T-cell (primary cell): ENCODE measurements around the gene FAM151A. TPM values are rescaled to one million over a fixed set of nuclear protein-coding genes. Genes with fewer than 3 reads are reported as not detected.

Experiments used
- ATAC-seq, 4 experiments: fragments of 200-7000 bp in 3 of 4; fragments of 150-1000 bp in 1 of 4; cut with Tn5 transposase; replicated peaks in 1 of 4; 1 replicate in 3 of 4; 2 replicates in 1 of 4; pipeline ENCODE4 v1.10.0; 2021; ENCODE audit warnings: moderate library complexity in 3 of 4, mild to moderate bottlenecking in 2 of 4, moderate number of reproducible peaks in 1 of 4
- CTCF ChIA-PET, 2 donors: fragments of 300-600 bp; sonication (Branson Sonifier 250); formaldehyde crosslinking; loops; one replicate each; lab custom pipeline; 2022; ENCODE audit warnings: antibody characterized with exemption in 2 of 2; lab: Charles Lee
- POLR2A ChIA-PET, 2 donors: fragments of 300-600 bp; sonication (Branson Sonifier 250); formaldehyde crosslinking; loops; one replicate each; lab custom pipeline; 2022; ENCODE audit warnings: antibody characterized with exemption in 2 of 2; lab: Charles Lee
- DNase-seq, 35 experiments: peaks; one replicate each; pipeline versions ENCODE4 v3.0.0 to v3.0.0-alpha.2; 2013 to 2023
- H3K27ac ChIP-seq: one replicate; pipeline ENCODE4 v1.5.1; 2013; ENCODE audit warnings: low read length
- H3K27me3 ChIP-seq, 2 experiments: replicated peaks in 1 of 2; 1 replicate in 1 of 2; 2 replicates in 1 of 2; pipeline versions ENCODE4 v1.6.1 to v1.7.0; 2013; ENCODE audit warnings: low read length in 1 of 2, mixed read lengths in 1 of 2; ENCODE audit not compliant: control insufficient read depth in 2 of 2, insufficient read depth in 2 of 2; ENCODE audit errors: extremely low read depth in 1 of 2
- H3K36me3 ChIP-seq, 2 donors: 1 replicate in 1 of 2; 2 replicates in 1 of 2; pipeline versions ENCODE4 v1.6.1 to v1.7.0; 2013; ENCODE audit warnings: low read length in 1 of 2; ENCODE audit not compliant: control insufficient read depth in 2 of 2, insufficient read depth in 1 of 2; ENCODE audit errors: extremely low read depth in 1 of 2
- H3K4me1 ChIP-seq, 2 experiments: 1 replicate in 1 of 2; 2 replicates in 1 of 2; pipeline versions ENCODE4 v1.6.1 to v1.7.0; 2013; ENCODE audit warnings: low read length in 2 of 2, mixed read lengths in 1 of 2; ENCODE audit not compliant: insufficient read depth in 2 of 2, control insufficient read depth in 1 of 2; ENCODE audit errors: extremely low read depth in 1 of 2
- H3K4me3 ChIP-seq, 2 donors: 1 replicate in 1 of 2; 2 replicates in 1 of 2; pipeline versions ENCODE4 v1.5.1 to v1.7.0; 2013; ENCODE audit warnings: mild to moderate bottlenecking in 2 of 2, low read length in 1 of 2, moderate library complexity in 1 of 2; ENCODE audit not compliant: control insufficient read depth in 1 of 2; ENCODE audit errors: extremely low read depth in 1 of 2
- H3K9me3 ChIP-seq: 2 replicates; pipeline ENCODE4 v1.7.0; 2013
- H3K27ac Mint-ChIP-seq, 2 donors: one replicate each; pipeline ENCODE4 v1.8.0; 2020 to 2021; ENCODE audit warnings: mild to moderate bottlenecking in 2 of 2, mixed read lengths in 2 of 2
- H3K27me3 Mint-ChIP-seq, 2 donors: one replicate each; pipeline ENCODE4 v1.8.0; 2021 to 2022; ENCODE audit warnings: mixed read lengths in 2 of 2
- H3K36me3 Mint-ChIP-seq: one replicate; pipeline ENCODE4 v1.8.0; 2021; ENCODE audit warnings: mixed read lengths
- H3K4me1 Mint-ChIP-seq, 3 donors: one replicate each; pipeline ENCODE4 v1.8.0; 2020 to 2022; ENCODE audit warnings: mixed read lengths in 3 of 3, mild to moderate bottlenecking in 1 of 3
- H3K4me3 Mint-ChIP-seq, 3 donors: one replicate each; pipeline ENCODE4 v1.8.0; 2020 to 2022; ENCODE audit warnings: mild to moderate bottlenecking in 3 of 3, mixed read lengths in 3 of 3, moderate library complexity in 3 of 3
- H3K9me3 Mint-ChIP-seq, 3 donors: one replicate each; pipeline ENCODE4 v1.8.0; 2020 to 2022; ENCODE audit warnings: mixed read lengths in 3 of 3
- WGBS: methylation state at CpG from one replicate; pipeline ENCODE4 v1.1.5; 2013; ENCODE audit warnings: missing lambda C conversion rate; ENCODE audit not compliant: insufficient coverage; 5-methylcytosine and 5-hydroxymethylcytosine counted together
- total RNA-seq, 35 experiments: library from RNA in 6 of 35; stranded (reverse) in 6 of 35; fragments of 120-200 nt in 1 of 35; gene quantifications; one replicate each; pipeline versions ENCODE4 v1.2.1 to v1.2.4 and lab custom pipeline; 2013 to 2026

Gene FAM151A
- total RNA-seq (not detected), total RNA-seq (lab: John Stamatoyannopoulos, UW) (0 reads per million in 29 experiments)
- not detected for total RNA-seq (2013)

DNA sequence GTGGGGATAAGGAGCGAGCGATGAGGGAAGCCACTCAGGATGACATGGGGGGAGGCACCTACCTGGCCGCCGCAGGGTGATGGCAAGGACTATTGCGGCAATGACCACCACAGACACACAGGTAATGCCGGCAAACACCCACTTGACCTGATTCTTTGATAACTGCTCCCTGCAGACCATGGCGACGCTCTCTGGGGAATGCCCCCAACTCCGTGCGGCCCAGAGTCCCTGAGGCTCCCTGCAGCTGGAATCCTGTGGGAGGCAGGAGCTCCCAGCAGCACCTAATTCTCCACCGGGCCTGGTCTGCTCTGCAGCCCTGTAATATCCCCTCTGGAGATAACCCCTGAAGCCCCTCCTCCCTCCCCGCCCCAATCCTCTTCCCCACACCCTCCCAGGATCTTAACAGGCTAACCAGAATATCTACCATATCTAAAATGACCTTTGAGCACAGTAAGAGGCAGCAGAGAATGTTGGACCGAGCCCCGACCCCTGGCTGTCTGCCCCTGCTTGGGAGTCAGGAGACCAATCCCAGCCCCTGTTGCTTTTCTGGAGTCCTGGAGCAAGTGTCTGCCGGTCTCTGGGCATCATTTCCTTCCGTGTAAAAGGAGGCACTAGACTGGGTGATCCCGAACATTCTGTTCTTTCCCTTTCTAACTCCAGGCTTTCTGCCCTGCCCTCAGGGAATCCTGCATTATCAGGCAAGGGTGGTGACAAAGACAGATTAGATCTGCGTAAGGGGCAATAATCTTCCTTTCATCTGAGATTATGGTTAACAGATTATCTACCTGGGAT is at the start of gene FAM151A:
Gene FAM151A, minus strand, starts transcription at position 310 of the 792 bp plus-strand sequence. Its CDS starts 130 bp downstream, at position 180.
- no peaks in the 10 kb centered on the region for H3K9me3 Mint-ChIP-seq
- Histone ChIP-seq H3K27ac (no peak within 1 kb of the TSS), H3K36me3 (no peaks in the 10 kb centered on the region), H3K27me3 (peaks cover 0 to 23% of the 10 kb centered on the region in 2 experiments), H3K9me3 (no peaks in the 10 kb centered on the region), H3K4me3 (no peak within 1 kb of the TSS), H3K4me1 (no peaks in the 10 kb centered on the region)
- H3K27ac Mint-ChIP-seq: no peak within 1 kb of the TSS
- H3K4me1 Mint-ChIP-seq: no peaks in the 10 kb centered on the region
- H3K27me3 Mint-ChIP-seq: peaks cover 0 to 19% of the 10 kb centered on the region in 2 donors
- WGBS: 92% methylated on average over 10 of the region's 18 CpGs
- no peak within 1 kb of the TSS for H3K4me3 Mint-ChIP-seq
- POLR2A ChIA-PET: no interaction called here
- DNase-seq (no peak), ATAC-seq (no peak)
- CTCF ChIA-PET: no interaction called here
- no peaks in the 10 kb centered on the region for H3K36me3 Mint-ChIP-seq

DNA sequence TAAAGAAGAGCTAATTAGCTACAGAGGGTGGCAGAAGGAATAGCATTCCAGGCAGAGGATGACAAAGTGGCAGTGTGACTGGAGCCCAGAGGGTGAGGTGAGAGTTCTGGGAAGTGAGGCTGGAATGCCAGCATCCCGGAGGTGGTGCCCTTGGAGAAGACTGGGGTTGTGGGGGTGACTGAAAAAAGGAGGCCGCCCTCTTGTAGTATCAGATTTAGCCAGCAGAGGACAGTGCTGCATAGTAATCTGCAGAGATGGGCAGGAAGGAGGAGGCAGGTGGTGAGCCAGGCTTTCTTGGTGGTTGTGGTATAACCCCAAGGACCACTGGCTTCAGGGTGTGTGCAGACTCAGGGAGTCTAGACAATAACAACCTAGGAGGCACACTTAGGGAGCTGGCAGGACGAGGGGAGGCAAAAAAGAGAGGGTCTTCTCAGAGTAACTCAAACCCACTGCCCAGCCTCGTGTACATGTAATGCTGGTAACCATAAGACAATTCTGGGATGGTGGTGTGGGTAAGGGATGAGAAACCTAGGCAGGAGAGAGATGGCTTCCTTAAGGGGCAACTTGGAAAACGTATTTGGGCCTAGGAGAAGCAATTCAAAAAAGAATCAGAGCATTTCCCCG is 48.8 kb upstream of the FAM151A start:
- Histone ChIP-seq H3K4me1 (peaks cover 0 to 4% of the 10 kb centered on the region in 2 experiments), H3K27ac (no peak overlapping the region), H3K4me3 (no peak overlapping the region), H3K36me3 (no peaks in the 10 kb centered on the region), H3K9me3 (no peaks in the 10 kb centered on the region), H3K27me3 (peaks cover 0 to 2% of the 10 kb centered on the region in 2 experiments)
- H3K4me3 Mint-ChIP-seq: no peak overlapping the region
- H3K36me3 Mint-ChIP-seq: no peaks in the 10 kb centered on the region
- peak; percentile 61 to 80 (median 76) for ATAC-seq
- H3K9me3 Mint-ChIP-seq: peaks cover 0 to 2% (median 0%) of the 10 kb centered on the region in 3 donors
- POLR2A ChIA-PET: no interaction called here
- CTCF ChIA-PET: interaction anchor here in 1 of 2 donors (1.3 kb wide), 1 partner anchor 129 kb away, joined by 6 read pairs; the partner anchor contains the start of gene TTC22
- peak; percentile 13 to 76 (median 48) for DNase-seq
- peak overlapping the region; percentile 22 to 43 for H3K27ac Mint-ChIP-seq
- WGBS: 36% methylated on average over 3 of the region's 6 CpGs
- no peaks in the 10 kb centered on the region for H3K27me3 Mint-ChIP-seq
- H3K4me1 Mint-ChIP-seq: peaks cover 0 to 6% (median 6%) of the 10 kb centered on the region in 3 donors

DNA sequence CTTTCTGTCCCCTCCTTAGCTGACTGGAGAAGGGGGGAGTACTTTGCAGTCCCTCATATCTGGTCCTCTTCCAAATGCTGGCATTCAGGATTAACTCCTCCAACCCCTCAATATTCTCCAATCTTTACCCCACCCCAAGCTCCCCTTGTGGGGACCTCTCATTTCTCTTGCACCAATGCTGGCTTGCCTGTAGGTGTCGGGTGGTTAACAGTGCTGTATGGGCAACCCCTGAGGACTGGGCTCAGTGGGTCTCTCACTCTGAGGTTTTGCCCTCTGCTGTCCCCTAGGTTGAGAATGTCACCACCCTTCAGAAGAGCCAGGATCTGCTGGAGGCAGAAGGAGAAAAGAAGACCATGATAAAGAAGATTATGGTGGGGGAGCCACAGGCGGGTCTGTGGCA is 45.2 kb upstream of the FAM151A start:
- ChIA-PET POLR2A (no interaction called here), CTCF (no interaction called here)
- H3K27me3 ChIP-seq: peaks cover 0 to 7% of the 10 kb centered on the region in 2 experiments
- peaks cover 0 to 6% (median 6%) of the 10 kb centered on the region in 3 donors for H3K4me1 Mint-ChIP-seq
- ATAC-seq (no peak), DNase-seq (no peak)
- H3K27ac ChIP-seq: no peak overlapping the region
- H3K4me3 ChIP-seq: no peak overlapping the region
- H3K4me1 ChIP-seq: peaks cover 0 to 4% of the 10 kb centered on the region in 2 experiments
- H3K27ac Mint-ChIP-seq: no peak overlapping the region
- H3K9me3 ChIP-seq: no peaks in the 10 kb centered on the region
- no peaks in the 10 kb centered on the region for H3K36me3 ChIP-seq
- no peaks in the 10 kb centered on the region for H3K36me3 Mint-ChIP-seq
- H3K9me3 Mint-ChIP-seq: no peaks in the 10 kb centered on the region
- H3K27me3 Mint-ChIP-seq: peaks cover 0 to 4% of the 10 kb centered on the region in 2 donors
- H3K4me3 Mint-ChIP-seq: no peak overlapping the region
- WGBS: 80% methylated on average over 1 of the region's 2 CpGs

DNA sequence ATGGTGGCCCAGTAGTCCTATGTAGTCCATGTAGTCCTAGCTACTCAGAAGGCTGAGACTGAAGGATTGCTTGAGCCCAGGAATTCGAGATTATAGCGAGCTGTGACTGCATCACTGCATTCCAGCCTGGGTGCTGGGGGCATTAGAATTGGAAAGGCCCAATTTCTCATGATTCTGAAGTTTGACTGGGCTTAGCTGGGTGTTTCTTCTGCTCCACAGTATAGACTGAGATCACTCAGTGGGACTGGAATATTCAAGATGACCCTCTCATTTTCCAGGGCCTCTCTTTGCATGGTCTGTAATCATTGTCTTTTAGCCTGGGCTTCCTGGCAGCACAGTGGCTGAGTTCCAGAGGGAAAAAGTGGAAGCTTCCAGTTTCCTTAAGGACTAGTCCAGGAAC is 44.5 kb upstream of the FAM151A start:
- Mint-ChIP-seq H3K27me3 (peaks cover 0 to 4% of the 10 kb centered on the region in 2 donors), H3K36me3 (no peaks in the 10 kb centered on the region), H3K9me3 (no peaks in the 10 kb centered on the region), H3K4me3 (no peak overlapping the region), H3K27ac (no peak overlapping the region), H3K4me1 (peaks cover 0 to 6% (median 6%) of the 10 kb centered on the region in 3 donors)
- DNase-seq: no peak
- Histone ChIP-seq H3K9me3 (no peaks in the 10 kb centered on the region), H3K27me3 (peaks cover 0 to 7% of the 10 kb centered on the region in 2 experiments), H3K27ac (no peak overlapping the region), H3K4me1 (peaks cover 0 to 4% of the 10 kb centered on the region in 2 experiments), H3K36me3 (no peaks in the 10 kb centered on the region), H3K4me3 (no peak overlapping the region)
- WGBS: 67% methylated on average over 1 of the region's 2 CpGs
- ChIA-PET POLR2A (no interaction called here), CTCF (interaction anchor here in 1 of 2 donors (0.5 kb wide), 1 partner anchor 603 kb away, joined by 4 read pairs; no protein-coding TSS in a partner anchor)
- no peak for ATAC-seq

DNA sequence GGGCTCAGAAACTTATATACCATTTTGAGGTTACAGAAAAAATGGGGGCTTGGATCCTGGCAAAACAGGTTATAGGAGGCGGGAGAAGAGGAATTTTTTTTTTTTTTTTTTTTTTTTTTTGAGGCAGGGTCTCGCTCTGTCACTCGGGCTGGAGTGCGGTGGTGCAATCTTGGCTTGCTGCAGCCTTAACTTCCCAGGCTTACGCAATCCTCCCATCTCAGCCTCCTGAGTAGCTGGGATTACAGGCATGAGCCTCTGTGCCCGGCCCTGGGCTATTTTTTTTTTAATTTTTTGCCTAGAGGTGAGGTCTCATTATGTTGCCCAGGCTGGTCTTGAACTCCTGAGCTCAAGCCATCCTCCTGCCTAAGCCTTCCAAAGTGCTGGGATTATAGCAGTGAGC is 43.0 kb upstream of the FAM151A start:
- Histone ChIP-seq H3K36me3 (no peaks in the 10 kb centered on the region), H3K27me3 (peaks cover 0 to 5% of the 10 kb centered on the region in 2 experiments), H3K4me1 (no peaks in the 10 kb centered on the region), H3K9me3 (no peaks in the 10 kb centered on the region), H3K4me3 (no peak overlapping the region), H3K27ac (no peak overlapping the region)
- Mint-ChIP-seq H3K27ac (no peak overlapping the region), H3K4me1 (no peaks in the 10 kb centered on the region), H3K27me3 (peaks cover 0 to 4% of the 10 kb centered on the region in 2 donors), H3K9me3 (no peaks in the 10 kb centered on the region), H3K36me3 (no peaks in the 10 kb centered on the region), H3K4me3 (no peak overlapping the region)
- no peak for DNase-seq
- POLR2A ChIA-PET: no interaction called here
- CTCF ChIA-PET: interaction anchor here in 1 of 2 donors (0.7 kb wide), 1 partner anchor 368 kb away, joined by 6 read pairs; no protein-coding TSS in a partner anchor
- no peak for ATAC-seq
- WGBS: 100% methylated on average over 1 of the region's 6 CpGs

DNA sequence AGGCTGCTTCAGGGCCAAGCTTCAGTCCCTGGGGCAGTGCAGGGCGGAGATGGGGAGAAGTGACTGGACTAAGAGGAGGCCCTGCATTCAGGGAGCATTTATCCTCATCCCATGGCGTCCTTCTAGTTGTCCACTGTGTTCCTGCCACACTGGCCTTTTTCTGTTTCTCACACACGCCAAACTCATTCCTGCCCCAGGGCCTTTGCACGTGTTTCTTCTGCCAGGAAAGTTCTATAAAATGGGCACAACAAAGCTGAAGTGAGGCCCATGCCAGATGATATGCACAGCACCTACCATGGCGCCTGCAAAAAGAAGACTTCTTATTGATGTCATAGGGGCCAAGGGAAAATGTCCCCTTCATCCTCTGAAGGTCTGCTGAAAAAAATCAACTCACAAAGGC is 42.5 kb upstream of the FAM151A start:
- CTCF ChIA-PET: interaction anchor here in 1 of 2 donors (0.7 kb wide), 1 partner anchor 368 kb away, joined by 6 read pairs; no protein-coding TSS in a partner anchor
- H3K9me3 ChIP-seq: no peaks in the 10 kb centered on the region
- Mint-ChIP-seq H3K4me1 (no peaks in the 10 kb centered on the region), H3K36me3 (no peaks in the 10 kb centered on the region), H3K27me3 (peaks cover 0 to 4% of the 10 kb centered on the region in 2 donors), H3K27ac (no peak overlapping the region), H3K9me3 (no peaks in the 10 kb centered on the region), H3K4me3 (no peak overlapping the region)
- POLR2A ChIA-PET: no interaction called here
- H3K36me3 ChIP-seq: no peaks in the 10 kb centered on the region
- peaks cover 0 to 5% of the 10 kb centered on the region in 2 experiments for H3K27me3 ChIP-seq
- WGBS: 90% methylated on average over 3 of the region's 5 CpGs
- no peak overlapping the region for H3K4me3 ChIP-seq
- H3K4me1 ChIP-seq: no peaks in the 10 kb centered on the region
- no peak for DNase-seq
- H3K27ac ChIP-seq: no peak overlapping the region
- no peak for ATAC-seq
